NCI-H345 treated with DMSO at 0.1 percent for 48 hours (cell line): ENCODE results near the gene CACTIN.

Experiments used
- DNase-seq: peaks from one replicate; lab custom pipeline; 2025; ENCODE audit not compliant: unreplicated experiment; lab: John Stamatoyannopoulos, UW

CACTIN gene

DNA sequence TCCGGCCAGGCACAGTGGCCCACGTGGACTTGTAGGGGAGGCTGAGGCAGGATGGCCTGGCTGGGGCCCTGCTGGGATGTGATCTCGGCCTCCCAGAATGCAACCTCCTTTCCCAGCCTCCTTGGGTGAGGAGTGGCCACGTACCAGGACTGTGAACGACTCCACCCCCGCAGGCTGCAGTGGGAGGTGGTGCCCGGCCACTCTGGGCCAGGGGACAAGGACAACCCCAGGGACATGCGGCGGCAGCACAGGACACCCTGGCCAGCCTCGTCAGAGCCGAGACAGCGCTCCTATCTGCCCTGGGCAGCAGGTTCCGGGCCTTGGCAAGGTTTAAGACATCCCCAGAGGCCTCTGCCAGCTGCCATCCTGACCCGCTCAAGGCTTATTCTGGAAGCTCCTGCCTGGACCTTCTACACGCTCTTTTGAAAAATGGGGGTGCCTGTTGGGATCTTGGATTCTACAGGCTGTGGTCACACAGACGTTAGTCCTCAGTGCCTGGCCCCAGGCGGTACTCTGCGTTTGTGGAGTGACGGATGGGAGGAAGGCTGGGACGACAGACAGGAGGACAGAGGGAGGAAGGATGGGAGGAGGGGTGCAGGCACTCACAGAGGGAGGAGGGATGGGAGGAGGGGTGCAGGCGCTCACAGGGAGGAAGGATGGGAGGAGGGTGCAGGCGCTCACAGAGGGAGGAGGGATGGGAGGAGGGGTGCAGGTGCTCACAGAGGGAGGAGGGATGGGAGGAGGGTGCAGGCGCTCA lies 19.9 kb upstream of the CACTIN start:
- no peak for DNase-seq

DNA sequence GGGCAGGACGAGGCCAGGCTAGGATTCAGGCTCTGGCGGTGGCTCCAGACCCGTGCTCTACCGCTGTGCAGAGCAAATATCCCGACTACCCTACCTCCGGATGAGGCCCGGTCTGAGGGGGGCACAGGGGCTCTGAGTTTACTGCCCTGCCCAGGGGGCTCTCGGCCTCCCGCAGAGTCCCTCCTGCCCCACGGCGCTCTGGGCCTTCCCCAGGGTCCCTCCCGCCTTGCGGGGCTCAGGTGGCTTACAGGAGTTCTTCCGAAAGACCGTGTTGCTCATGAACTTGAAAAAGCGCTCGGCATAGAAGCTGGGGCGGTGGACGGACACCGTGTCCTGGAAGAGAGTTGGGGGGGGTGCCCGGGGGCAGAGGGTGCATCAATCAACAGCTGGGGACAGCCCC lies 19.1 kb upstream of the CACTIN start:
- DNase-seq, result no peak

DNA sequence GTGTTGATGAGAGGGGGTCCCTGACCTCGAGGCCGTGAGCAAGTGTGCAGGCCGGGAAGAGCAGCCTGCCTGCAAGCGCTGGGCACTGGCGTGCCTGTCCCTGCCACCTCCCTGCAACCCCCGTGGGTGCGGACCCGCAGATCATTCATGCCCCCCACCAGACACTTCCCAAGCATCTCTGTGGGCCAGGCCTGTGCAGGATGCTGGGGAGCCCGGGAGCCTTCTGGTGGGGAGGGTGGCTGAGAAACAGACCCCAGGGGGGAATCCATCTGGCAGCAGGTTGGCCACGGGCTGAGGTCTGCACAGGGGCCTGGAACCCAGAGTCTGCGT lies 18.4 kb upstream of the CACTIN start:
- DNase-seq, result no peak

DNA sequence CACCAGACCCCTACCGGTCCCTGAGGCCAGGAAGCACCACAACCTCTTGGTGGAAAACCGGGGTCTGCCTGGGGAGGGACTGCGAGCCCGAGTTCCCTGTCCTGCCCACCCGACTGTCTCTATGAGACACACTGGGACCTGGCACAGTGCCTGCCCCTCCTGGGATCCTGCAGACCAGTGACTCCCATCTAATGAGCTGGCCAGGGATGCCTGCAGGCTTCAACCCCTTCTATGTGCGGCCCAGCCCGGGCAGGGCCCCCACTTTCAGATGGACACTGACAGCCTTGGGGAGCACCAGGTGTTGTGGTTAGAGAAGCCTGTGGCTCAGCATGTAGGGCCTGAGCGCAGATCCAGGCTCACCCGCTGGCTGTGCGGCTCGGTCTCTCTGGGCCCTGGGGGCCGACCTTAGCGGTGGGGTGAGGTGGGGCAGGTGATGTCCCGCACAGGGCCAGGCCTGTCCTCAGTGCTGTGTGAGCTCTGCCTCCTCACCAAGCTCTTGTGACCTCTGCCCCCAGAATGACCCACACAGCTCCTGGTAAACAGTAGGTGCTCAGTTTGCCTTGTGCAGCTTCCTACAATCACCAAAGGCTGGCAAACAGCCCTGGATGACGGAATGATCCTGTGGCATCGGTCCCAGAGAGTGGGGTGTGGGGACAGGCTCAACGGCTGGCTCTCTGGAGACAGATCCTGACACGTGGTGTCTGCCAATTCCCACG lies 17.9 kb upstream of the CACTIN start:
- DNase-seq, result no peak

GRCh38 chr19:3643674-3644313 lies 17.2 kb upstream of the CACTIN start:
- DNase-seq, result no peak

GRCh38 chr19:3642987-3643673 lies 16.5 kb upstream of the CACTIN start:
- DNase-seq, result no peak

- DNase-seq, result no peak
Observed at GRCh38 chr19:3642296-3642695, 15.7 kb upstream of the CACTIN start.

GRCh38 chr19:3641515-3642269 lies 15.1 kb upstream of the CACTIN start:
- DNase-seq, result no peak

GRCh38 chr19:3639479-3639878 lies 12.9 kb upstream of the CACTIN start:
- DNase-seq, result no peak

DNA sequence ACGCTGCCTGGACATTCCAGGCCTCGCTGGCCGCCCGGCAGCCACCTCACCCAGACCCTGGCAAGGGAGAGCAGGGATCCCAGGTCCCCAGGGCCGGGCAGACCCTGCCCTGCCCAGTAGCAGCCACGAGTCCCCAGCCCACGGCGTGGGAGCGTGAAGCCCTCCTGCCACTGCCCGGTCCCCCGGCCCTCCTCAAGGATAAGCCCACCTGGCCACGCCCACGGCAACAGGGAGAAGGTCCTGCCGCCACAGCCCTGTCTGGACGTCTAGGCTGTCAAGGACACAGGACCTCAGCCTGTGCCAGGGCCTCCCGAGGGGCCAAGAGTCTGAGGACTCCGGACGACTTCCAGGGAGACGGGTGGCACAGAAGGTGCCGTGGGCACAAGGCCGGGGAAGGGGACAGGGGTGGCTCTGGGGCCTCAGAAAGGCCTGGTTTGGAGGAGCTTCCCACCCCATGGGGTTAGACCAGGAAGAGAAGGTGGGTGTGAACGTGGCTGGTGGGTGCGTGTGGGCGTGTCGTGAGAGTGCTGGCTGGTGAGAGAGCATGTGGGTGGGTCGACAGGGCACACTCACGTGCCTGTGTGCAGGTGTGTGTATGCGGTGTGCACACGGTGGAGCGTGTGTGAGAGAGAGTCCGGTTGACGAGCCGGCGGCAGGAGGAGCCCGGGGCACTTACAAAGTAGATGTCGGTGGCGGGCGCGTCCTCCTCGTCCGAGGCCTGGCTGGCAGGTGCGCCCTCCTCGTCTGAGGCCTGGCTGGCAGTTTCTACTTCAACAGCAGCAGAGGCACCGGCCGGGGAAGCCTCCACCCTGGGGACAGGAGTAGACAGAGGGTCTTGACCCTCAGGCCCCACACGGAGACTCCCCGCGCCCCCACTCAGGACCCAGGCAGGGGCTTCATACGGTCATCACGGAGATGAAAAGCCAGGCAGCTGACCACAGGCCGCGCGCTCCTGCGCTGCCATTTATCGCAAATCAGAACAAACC lies 11.9 kb upstream of the CACTIN start:
- DNase-seq, result no peak

DNA sequence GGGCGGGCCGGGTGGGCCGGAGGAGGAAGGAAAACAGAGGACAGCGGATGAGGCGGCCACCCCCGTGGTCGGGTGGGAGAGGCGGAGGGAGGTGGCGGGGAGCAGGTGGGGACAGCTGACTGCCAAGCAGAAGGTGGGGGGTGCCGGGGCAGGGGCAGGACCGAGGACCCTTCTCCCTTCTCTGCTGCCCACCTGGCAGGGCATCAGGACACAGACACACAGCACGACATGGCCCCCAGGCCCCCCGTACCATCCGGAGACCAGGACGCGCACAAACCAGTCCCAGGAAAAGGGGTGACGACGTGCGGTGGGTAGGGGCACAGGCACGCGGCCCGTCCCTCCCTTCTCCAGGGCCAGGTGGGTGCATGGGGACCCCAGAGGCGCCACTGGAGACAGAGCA lies 11.0 kb upstream of the CACTIN start:
- DNase-seq, result no peak

DNA sequence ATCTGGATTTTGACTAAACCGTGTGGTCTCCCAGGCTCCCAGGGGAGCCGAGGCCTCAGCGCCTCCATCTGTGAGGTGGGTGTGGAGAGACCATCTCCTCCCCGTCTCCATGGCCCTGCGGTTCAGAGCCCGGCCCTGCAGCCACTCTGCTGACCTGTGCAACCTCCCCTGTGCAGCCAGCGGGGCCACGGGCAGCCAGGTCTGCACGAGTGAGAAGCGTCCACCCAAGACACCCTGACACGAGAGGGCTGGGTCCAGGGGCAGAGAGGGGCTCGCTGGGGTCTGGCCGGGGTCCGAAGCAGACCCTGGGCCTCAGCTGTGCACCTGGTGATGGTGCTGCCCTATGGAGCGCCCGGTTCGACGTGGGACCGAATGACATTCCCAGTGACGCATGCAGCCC lies 10.4 kb upstream of the CACTIN start:
- DNase-seq, result no peak

GRCh38 chr19:3636506-3636905 lies 9.9 kb upstream of the CACTIN start:
- no peak for DNase-seq

DNA sequence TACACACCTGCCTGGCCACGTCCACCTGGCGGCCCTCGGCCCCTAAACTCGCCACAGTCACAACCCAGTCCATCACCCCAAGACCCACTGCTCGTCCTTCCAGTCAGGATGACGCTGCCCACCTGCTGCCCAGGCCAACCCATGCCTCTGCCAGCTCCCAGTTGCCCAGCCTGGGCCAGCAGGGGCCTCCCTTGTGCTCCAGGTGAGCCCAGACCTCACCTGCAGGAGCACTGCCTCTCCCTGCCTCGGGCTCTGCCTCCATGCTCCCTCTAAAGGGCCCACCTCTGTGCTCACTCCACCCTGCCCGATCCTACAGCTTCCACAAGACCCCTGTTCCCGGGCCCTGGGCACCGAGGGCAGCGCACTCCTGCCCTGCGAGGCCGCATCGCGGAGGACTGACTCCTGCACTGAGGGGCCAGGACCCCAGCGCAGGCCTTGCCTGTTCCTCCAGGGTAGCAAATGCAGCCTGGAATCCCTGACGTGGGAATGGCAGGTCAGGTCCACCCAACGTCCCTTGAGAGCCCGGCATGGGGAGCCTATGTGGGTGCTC lies 8.0 kb upstream of the CACTIN start:
- DNase-seq, result no peak

- DNase-seq, result no peak
Observed at GRCh38 chr19:3633559-3633988, 7.0 kb upstream of the CACTIN start.

- DNase-seq, result no peak
Observed at GRCh38 chr19:3632739-3633558, 6.4 kb upstream of the CACTIN start.

DNA sequence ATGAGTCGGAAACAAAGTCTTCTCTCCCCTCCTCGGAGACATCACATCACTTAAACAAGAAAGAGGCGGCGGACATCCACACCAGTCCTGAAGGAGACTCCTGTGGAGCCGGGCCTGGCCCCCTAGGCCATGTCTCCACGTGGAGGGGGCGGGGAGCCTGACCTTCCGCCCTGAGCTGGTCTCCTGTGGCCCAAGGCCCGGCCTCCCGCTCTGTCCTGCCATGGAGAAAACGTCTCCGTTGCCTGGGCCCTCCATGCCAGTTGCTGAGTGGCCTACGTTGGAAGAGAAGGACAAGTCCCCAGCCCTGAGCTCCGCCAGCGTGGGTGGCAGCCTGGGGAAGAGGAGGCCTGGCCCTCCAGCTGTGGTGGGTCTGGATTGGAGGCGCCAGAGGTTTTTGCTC lies 5.5 kb upstream of the CACTIN start:
- no peak for DNase-seq

GRCh38 chr19:3631053-3631861 lies 4.7 kb upstream of the CACTIN start:
- no peak for DNase-seq
